Astrocyte of the spinal cord (primary cell): ENCODE measurements around the gene SMURF1.

Source experiments
- DNase-seq: peaks from one replicate; pipeline ENCODE4 v3.0.0; 2011; ENCODE audit warnings: low read depth, low spot score
- H3K4me3 ChIP-seq: 2 replicates; pipeline ENCODE4 v1.5.1; 2011; ENCODE audit warnings: low read depth, mild to moderate bottlenecking, low read length, moderate library complexity
- in situ Hi-C: cut with HindIII; loops from 2 replicates; pipeline ENCODE4 v1.10.0; 2017; ENCODE audit warnings: low sequenced_read_pairs
- TF ChIP-seq, protein P1 (sequence below): IDR thresholded peaks from 2 replicates; pipeline ENCODE4 v1.5.1; 2012; ENCODE audit warnings: low read depth, mild to moderate bottlenecking, low read length, inconsistent platforms

Gene SMURF1

DNA sequence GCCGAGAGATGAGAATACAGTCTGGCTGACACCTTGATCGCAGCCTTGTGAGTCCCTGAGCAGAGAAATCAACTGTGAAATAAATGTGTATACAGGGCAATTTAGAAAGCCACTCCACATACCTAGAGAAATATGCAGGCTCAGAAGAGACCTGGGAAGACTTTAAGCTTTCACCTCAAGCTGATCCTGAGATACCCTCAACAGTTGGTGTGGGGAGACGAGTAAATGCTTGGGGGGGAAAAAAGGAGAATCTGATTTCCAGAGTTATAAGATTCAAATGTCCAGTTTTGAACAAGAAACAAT is 123.5 kb downstream of the SMURF1 start:
- in situ Hi-C loops = no loop called here
- DNase-seq = no peak
- TF ChIP-seq, protein P1, sequence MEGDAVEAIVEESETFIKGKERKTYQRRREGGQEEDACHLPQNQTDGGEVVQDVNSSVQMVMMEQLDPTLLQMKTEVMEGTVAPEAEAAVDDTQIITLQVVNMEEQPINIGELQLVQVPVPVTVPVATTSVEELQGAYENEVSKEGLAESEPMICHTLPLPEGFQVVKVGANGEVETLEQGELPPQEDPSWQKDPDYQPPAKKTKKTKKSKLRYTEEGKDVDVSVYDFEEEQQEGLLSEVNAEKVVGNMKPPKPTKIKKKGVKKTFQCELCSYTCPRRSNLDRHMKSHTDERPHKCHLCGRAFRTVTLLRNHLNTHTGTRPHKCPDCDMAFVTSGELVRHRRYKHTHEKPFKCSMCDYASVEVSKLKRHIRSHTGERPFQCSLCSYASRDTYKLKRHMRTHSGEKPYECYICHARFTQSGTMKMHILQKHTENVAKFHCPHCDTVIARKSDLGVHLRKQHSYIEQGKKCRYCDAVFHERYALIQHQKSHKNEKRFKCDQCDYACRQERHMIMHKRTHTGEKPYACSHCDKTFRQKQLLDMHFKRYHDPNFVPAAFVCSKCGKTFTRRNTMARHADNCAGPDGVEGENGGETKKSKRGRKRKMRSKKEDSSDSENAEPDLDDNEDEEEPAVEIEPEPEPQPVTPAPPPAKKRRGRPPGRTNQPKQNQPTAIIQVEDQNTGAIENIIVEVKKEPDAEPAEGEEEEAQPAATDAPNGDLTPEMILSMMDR = no peak
- H3K4me3 ChIP-seq = no peak overlapping the region

DNA sequence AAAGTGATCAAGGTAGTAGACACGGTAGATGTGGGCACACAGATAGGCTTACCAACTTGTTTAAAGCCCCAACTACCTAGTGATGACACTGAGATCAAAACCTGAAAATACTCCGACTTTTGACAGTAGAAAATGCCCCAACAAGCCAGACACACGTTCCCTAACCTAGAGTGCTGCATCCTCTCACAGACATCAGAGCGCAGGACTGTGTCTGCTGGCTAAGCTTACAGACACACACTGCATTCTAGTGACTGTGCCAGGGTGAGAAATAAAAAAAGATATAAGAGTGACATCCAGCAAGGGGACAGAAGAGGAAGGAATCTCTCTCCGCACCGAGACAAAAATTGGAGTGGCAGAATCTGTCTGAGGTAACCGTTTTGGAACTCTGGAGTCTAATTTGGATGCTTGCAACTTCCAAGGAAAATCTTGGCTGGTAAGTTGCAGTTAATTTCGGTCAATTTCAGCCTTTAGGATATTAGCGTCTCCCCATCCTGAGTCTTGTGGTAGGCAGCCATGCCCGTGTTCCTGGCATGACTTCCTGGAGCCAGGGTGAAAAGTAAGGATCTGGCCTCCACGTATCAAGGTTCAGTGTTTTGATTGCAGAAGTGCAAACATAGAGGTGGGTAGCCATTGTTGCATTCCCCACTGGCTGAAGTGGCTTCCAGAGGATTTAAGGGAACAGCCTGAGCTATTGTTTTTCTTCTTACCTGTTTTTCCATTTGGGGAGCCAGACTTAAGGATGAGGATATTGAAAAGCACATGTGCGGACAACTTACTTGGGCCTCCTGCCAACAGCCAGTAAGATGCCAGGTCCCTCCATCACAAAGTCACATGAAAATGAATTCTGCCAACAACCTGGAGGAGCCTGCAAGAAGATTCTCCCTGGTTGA is 124.1 kb downstream of the SMURF1 start:
- TF ChIP-seq, protein P1 = no peak
- DNase-seq = no peak
- in situ Hi-C loops = no loop called here

DNA sequence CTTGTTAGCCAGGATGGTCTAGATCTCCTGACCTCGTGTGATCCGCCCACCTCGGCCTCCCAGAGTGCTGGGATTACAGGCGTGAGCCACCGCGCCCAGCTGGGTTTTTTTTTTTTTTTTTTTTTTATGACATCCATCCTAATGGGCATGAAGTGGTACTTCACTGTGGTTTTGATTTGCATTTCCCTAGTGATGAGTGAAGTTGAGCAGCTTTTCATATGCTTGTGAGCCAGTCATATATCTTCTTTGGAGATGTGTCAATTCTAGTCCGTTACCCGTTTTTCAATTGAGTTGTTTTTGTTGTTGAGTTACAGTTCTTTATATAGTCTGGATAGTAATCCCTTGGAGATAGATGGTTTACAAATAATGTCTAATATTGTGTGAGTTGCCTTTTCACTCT is 127.7 kb downstream of the SMURF1 start:
- TF ChIP-seq, protein P1 = no peak
- no peak overlapping the region for H3K4me3 ChIP-seq
- no peak for DNase-seq
- in situ Hi-C loops = no loop called here

More for the DNA sequence above, 124.1 kb downstream of the SMURF1 start:
- H3K4me3 ChIP-seq = no peak overlapping the region

DNA sequence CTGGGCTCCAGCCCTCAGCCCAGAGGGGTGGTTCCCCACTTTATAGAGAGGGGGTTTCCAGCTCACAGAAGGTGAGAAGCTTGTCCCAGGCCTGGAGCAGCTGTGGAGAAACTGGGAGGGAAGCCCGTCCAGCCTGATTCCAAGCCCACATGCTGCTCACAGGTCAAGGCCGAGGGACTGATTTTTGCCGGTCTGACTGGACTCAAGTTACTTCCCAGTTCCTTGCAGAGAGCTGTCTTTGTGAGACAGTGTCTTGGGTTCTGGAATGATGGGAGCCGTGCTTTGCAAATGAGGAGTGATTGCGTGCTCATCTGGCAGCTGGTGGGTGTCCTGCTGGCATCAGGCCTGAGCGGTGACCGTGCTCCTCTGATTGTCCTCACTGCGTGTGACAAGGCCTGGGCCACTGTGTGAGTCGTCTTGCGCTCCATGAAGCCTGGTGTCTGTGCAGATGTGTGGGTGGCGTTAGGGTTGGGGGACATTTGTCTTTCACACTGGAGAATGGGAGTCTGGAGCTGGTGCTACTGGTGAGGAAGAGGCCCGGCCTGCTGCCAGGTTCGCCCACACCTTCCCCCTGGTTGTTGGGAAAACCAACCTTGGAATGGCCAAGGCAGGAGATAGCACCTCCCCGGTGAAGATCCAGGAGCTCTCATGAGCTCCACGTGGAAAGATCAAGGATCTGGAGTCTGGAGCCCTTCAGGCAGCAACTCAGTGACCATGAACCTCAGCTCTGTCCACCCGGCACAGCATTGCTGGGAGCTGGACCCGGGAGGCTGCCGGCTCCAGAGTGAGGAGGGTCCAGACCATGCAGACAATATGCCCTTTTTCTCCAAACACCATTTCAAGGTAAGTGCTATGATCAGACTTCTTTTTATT is 129.6 kb downstream of the SMURF1 start:
- in situ Hi-C loops = no loop called here
- DNase-seq = no peak
- TF ChIP-seq, protein P1 = no peak
- no peak overlapping the region for H3K4me3 ChIP-seq

DNA sequence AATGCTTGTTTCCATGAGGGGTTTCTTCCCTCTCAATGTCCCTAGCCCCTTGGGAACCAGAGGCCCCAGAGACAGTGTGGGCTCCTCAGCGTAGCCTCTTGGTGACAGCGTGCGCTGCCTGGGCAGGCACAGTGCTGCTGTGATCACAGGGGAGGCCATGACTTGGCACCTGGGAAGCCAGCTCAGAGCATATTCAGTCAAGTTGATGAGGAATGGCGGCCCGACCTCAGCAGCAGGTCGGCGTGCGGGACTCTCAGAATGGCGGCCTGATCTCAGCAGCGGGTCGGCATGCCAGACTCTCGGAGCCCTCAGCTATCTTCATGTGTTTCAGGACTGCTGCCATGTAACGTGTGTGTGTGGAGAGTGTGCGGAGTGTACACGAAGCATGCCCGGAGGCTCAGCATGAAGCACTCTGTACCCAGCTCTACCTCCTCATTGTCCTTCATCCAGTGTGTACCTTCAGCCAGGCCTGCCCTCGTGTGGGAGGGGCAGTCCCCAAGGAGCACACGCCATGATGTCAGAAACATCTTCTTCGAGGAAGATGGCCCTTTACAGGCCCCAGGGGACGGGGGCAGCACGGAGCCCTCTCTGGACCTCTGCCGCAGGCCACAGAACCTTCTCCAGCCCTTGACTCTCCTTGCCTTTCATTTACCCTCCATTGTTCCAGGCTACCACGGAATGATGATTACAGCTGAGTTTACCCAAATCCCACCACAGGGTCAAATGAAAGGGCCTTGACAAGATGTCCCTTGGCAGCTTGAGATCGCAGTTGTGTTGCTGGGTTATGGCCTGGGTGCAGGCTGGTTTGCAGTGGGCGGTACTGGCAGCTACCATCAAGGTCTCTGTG is 130.4 kb downstream of the SMURF1 start:
- TF ChIP-seq, protein P1 = no peak
- DNase-seq = no peak
- H3K4me3 ChIP-seq = no peak overlapping the region
- in situ Hi-C loops = no loop called here

DNA sequence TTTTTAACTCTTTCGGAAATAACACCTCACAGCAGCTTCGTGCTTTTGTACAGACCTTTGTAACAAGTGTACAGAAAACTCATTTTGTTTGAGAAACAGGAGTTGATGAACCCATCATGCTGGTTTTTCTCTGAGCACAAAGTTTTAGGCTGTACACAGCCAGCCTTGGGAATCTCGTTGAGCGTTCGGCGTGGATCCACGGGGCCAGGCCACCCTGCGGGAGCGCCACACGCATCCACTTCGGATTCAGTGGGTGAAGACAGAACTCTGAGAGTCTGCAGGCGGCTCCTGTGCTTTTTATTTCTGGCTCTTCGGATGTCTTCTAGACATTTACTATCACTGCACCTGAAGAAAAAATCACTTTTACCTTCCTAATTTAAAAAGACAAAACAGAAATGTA is 131.2 kb downstream of the SMURF1 start:
- TF ChIP-seq, protein P1 = no peak
- in situ Hi-C loops = no loop called here
- no peak overlapping the region for H3K4me3 ChIP-seq
- DNase-seq = no peak
